GM23338 (cell line): ENCODE measurements around the gene ANKRD11. TPM values are rescaled to one million over a fixed set of nuclear protein-coding genes. Genes with fewer than 3 reads are reported as not detected.
A peak's percentile ranks its signal among the peaks of the same experiment; 100 is the strongest.

Experiments used
- ATAC-seq: fragments of 200-7000 bp; cut with Tn5 transposase; 3 replicates; pipeline ENCODE4 v1.9.1; 2020
- DNase-seq: peaks from one replicate; pipeline ENCODE4 v3.0.0-alpha.2; 2015; ENCODE audit warnings: low spot score
- H2AFZ ChIP-seq: fragments of 200-600 bp; sonication (generic); 2 replicates; pipeline ENCODE4 v1.8.0; 2016; ENCODE audit warnings: antibody characterized with exemption, mild to moderate bottlenecking, moderate library complexity
- H3F3A ChIP-seq: fragments of 200-600 bp; sonication (generic); replicated peaks from 2 replicates; pipeline ENCODE4 v1.8.0; 2017; ENCODE audit warnings: antibody characterized with exemption, mixed run types, low read depth
- H3K27ac ChIP-seq: fragments of 200-600 bp; sonication (generic); 2 replicates; pipeline ENCODE4 v1.6.1; 2016; ENCODE audit warnings: low read depth
- H3K27me3 ChIP-seq: fragments of 200-600 bp; sonication (generic); 2 replicates; pipeline ENCODE4 v1.8.0; 2016; ENCODE audit warnings: mild to moderate bottlenecking, mixed run types, moderate library complexity; ENCODE audit not compliant: insufficient read depth
- H3K36me3 ChIP-seq: fragments of 200-600 bp; sonication (generic); 2 replicates; pipeline ENCODE4 v1.8.0; 2016; ENCODE audit warnings: mild to moderate bottlenecking; ENCODE audit not compliant: insufficient read depth
- H3K4me1 ChIP-seq: fragments of 200-600 bp; sonication (generic); 2 replicates; pipeline ENCODE4 v1.8.0; 2016; ENCODE audit warnings: mild to moderate bottlenecking, moderate library complexity; ENCODE audit not compliant: insufficient read depth
- H3K4me2 ChIP-seq: fragments of 200-600 bp; sonication (generic); 2 replicates; pipeline ENCODE4 v1.7.1; 2017; ENCODE audit warnings: mixed run types
- H3K4me3 ChIP-seq: fragments of 200-600 bp; sonication (generic); 2 replicates; pipeline ENCODE4 v1.6.1; 2016; ENCODE audit warnings: mixed run types
- H3K79me2 ChIP-seq: fragments of 200-600 bp; sonication (generic); replicated peaks from 2 replicates; pipeline ENCODE4 v1.8.0; 2017; ENCODE audit warnings: mild to moderate bottlenecking; ENCODE audit not compliant: insufficient read depth
- H3K9me2 ChIP-seq: fragments of 200-600 bp; sonication (generic); 2 replicates; pipeline ENCODE4 v1.8.0; 2017; ENCODE audit not compliant: insufficient read depth
- H4K20me1 ChIP-seq: fragments of 200-600 bp; sonication (generic); replicated peaks from 2 replicates; pipeline ENCODE4 v1.8.0; 2017; ENCODE audit warnings: mild to moderate bottlenecking; ENCODE audit not compliant: insufficient read depth
- H3K27ac Mint-ChIP-seq: 2 replicates; pipeline ENCODE4 v1.8.0; 2020; ENCODE audit warnings: inconsistent platforms, mild to moderate bottlenecking, moderate library complexity, mixed read lengths
- H3K27me3 Mint-ChIP-seq: 3 replicates; pipeline ENCODE4 v1.8.0; 2022; ENCODE audit warnings: low read depth, mild to moderate bottlenecking, moderate library complexity, mixed read lengths, inconsistent platforms; ENCODE audit not compliant: insufficient read depth, poor library complexity
- H3K36me3 Mint-ChIP-seq: 3 replicates; pipeline ENCODE4 v1.8.0; 2021; ENCODE audit warnings: low read depth, mild to moderate bottlenecking, inconsistent platforms, moderate library complexity, mixed read lengths
- H3K4me1 Mint-ChIP-seq: 3 replicates; pipeline ENCODE4 v1.8.0; 2020; ENCODE audit warnings: mild to moderate bottlenecking, inconsistent platforms, mixed read lengths
- H3K4me3 Mint-ChIP-seq: 3 replicates; pipeline ENCODE4 v1.8.0; 2021; ENCODE audit warnings: moderate library complexity, mild to moderate bottlenecking, inconsistent platforms, mixed read lengths
- H3K9me3 Mint-ChIP-seq: 3 replicates; pipeline ENCODE4 v1.8.0; 2020; ENCODE audit warnings: moderate library complexity, mild to moderate bottlenecking, inconsistent platforms, mixed read lengths
- ETS1 ChIP-seq: IDR thresholded peaks from 2 replicates; pipeline ENCODE4 v1.6.1; 2016; ENCODE audit warnings: antibody characterized with exemption
- EZH2 ChIP-seq: fragments of 200-600 bp; sonication (generic); IDR thresholded peaks from one replicate; pipeline ENCODE4 v1.8.0; 2017; ENCODE audit warnings: antibody characterized with exemption, mild to moderate bottlenecking, low read depth; ENCODE audit not compliant: unreplicated experiment
- NANOG ChIP-seq: IDR thresholded peaks from 2 replicates; pipeline ENCODE4 v1.6.1; 2016; ENCODE audit warnings: antibody characterized with exemption, borderline replicate concordance
- ZNF331 ChIP-seq: fragments of 250-450 bp; sonication (Bioruptor Pico); IDR thresholded peaks from 2 replicates; pipeline ENCODE4 v1.5.0; 2020; ENCODE audit warnings: low read depth, mild to moderate bottlenecking, moderate library complexity
- ZNF462 ChIP-seq: fragments of 250-450 bp; sonication (Bioruptor Pico); IDR thresholded peaks from 2 replicates; pipeline ENCODE4 v1.5.0; 2020; ENCODE audit warnings: mild to moderate bottlenecking, moderate library complexity
- polyA plus RNA-seq: library from polyadenylated mRNA; unstranded; fragments of >200 nt; fragmentation: Nextera tagmentation; extraction: Ambion mirVana; gene quantifications from 2 replicates; pipeline ENCODE4 v1.2.1, GENCODE V29; 2016
- total RNA-seq: library from RNA; depleted of rRNA; stranded (reverse); fragments of >200 nt; shearing (Covaris generic); gene quantifications from 2 replicates; pipeline ENCODE4 v1.2.3, GENCODE V29; 2014
- TF ChIP-seq, protein P1 (sequence below), 2 experiments: fragments of 200-600 bp in 1 of 2; sonication (generic) in 1 of 2; conservative IDR thresholded peaks; 2 replicates each; pipeline versions ENCODE4 v1.5.1 to v1.6.1; 2016 to 2017; ENCODE audit warnings: antibody characterized with exemption in 2 of 2, low read depth in 2 of 2, mild to moderate bottlenecking in 2 of 2, moderate library complexity in 1 of 2
- TF ChIP-seq, protein P2 (sequence below): IDR thresholded peaks from one replicate; pipeline ENCODE4 v1.6.1; 2018; ENCODE audit warnings: antibody characterized with exemption; ENCODE audit not compliant: unreplicated experiment

ANKRD11 gene
- total and polyA plus RNA-seq, 2 experiments from 2014 or later, result 130 to 159 TPM

- peaks cover 11% of the 10 kb centered on the region; the same call in 1 of the 2 replicates for H3F3A ChIP-seq
- no peaks in the 10 kb centered on the region for H3K9me3 Mint-ChIP-seq
- no peaks in the 10 kb centered on the region; the same call in 2 of the 3 replicates for H3K4me1 Mint-ChIP-seq
- peaks cover 72% of the 10 kb centered on the region for H3K36me3 Mint-ChIP-seq
- H3K4me3 ChIP-seq, result no peak overlapping the region
- H3K79me2 ChIP-seq, result peaks cover 15% of the 10 kb centered on the region; the same call in 1 of the 2 replicates
- no peak overlapping the region for H2AFZ ChIP-seq
- H3K4me2 ChIP-seq, result no peak overlapping the region
- TF ChIP-seq ETS1, result no peak
- TF ChIP-seq, protein P1, sequence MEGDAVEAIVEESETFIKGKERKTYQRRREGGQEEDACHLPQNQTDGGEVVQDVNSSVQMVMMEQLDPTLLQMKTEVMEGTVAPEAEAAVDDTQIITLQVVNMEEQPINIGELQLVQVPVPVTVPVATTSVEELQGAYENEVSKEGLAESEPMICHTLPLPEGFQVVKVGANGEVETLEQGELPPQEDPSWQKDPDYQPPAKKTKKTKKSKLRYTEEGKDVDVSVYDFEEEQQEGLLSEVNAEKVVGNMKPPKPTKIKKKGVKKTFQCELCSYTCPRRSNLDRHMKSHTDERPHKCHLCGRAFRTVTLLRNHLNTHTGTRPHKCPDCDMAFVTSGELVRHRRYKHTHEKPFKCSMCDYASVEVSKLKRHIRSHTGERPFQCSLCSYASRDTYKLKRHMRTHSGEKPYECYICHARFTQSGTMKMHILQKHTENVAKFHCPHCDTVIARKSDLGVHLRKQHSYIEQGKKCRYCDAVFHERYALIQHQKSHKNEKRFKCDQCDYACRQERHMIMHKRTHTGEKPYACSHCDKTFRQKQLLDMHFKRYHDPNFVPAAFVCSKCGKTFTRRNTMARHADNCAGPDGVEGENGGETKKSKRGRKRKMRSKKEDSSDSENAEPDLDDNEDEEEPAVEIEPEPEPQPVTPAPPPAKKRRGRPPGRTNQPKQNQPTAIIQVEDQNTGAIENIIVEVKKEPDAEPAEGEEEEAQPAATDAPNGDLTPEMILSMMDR (conservative IDR thresholded peaks at IDR 0.05; ENCODE audit: low read depth in 2 of 2), result no peak
- no peak for TF ChIP-seq ZNF331 (CRISPR knock-in tag)
- TF ChIP-seq, protein P2, sequence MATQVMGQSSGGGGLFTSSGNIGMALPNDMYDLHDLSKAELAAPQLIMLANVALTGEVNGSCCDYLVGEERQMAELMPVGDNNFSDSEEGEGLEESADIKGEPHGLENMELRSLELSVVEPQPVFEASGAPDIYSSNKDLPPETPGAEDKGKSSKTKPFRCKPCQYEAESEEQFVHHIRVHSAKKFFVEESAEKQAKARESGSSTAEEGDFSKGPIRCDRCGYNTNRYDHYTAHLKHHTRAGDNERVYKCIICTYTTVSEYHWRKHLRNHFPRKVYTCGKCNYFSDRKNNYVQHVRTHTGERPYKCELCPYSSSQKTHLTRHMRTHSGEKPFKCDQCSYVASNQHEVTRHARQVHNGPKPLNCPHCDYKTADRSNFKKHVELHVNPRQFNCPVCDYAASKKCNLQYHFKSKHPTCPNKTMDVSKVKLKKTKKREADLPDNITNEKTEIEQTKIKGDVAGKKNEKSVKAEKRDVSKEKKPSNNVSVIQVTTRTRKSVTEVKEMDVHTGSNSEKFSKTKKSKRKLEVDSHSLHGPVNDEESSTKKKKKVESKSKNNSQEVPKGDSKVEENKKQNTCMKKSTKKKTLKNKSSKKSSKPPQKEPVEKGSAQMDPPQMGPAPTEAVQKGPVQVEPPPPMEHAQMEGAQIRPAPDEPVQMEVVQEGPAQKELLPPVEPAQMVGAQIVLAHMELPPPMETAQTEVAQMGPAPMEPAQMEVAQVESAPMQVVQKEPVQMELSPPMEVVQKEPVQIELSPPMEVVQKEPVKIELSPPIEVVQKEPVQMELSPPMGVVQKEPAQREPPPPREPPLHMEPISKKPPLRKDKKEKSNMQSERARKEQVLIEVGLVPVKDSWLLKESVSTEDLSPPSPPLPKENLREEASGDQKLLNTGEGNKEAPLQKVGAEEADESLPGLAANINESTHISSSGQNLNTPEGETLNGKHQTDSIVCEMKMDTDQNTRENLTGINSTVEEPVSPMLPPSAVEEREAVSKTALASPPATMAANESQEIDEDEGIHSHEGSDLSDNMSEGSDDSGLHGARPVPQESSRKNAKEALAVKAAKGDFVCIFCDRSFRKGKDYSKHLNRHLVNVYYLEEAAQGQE, result no peak
- no peak for TF ChIP-seq EZH2
- no peak for TF ChIP-seq NANOG
- no peak for TF ChIP-seq ZNF462
- no peak overlapping the region for H3K27ac ChIP-seq
- H3K27me3 Mint-ChIP-seq, result peaks cover 15% of the 10 kb centered on the region
- no peaks in the 10 kb centered on the region; the same call in 1 of the 2 replicates for H3K36me3 ChIP-seq
- peak overlapping the region; percentile 80 for H3K27ac Mint-ChIP-seq
- no peak overlapping the region for H3K4me3 Mint-ChIP-seq
- H3K9me2 ChIP-seq, result no peaks in the 10 kb centered on the region
- H4K20me1 ChIP-seq, result peaks cover 17% of the 10 kb centered on the region; the same call in 1 of the 2 replicates
- ATAC-seq (no peak), DNase-seq (no peak)
- H3K4me1 ChIP-seq, result no peaks in the 10 kb centered on the region
- H3K27me3 ChIP-seq, result no peaks in the 10 kb centered on the region
Measured at GRCh38 chr16:89275284-89275584, 215.1 kb downstream of the ANKRD11 start.
